ENCODE data around the gene EPHA4.

The EPHA4 gene

GRCh38 chr2:221524158-221524557, 47.9 kb downstream of the EPHA4 start:
- Histone ChIP-seq H2AK5ac (ENCODE audit: low read length, severe bottlenecking) (no peak overlapping the region), H3K4me3 (ENCODE audit: insufficient read depth in 1 of 2, low read depth in 1 of 2, low read length in 2 of 2) (no peak overlapping the region), H2BK15ac (ENCODE audit: low read depth, poor library complexity, severe bottlenecking) (no peak overlapping the region), H2BK12ac (ENCODE audit: low read length in 2 of 2) (no peak overlapping the region), H3K4ac (ENCODE audit: low read depth in 1 of 2, low read length in 2 of 2) (no peak overlapping the region), H3K14ac (ENCODE audit: low read length in 2 of 2) (no peak overlapping the region), H3K4me2 (ENCODE audit: low read length, poor library complexity, severe bottlenecking) (no peak overlapping the region), H4K91ac (ENCODE audit: low read length) (peak overlapping the region; percentile 52), H3K27ac (ENCODE audit: low read length, poor library complexity, severe bottlenecking) (no peak overlapping the region), H3K9me3 (ENCODE audit: control insufficient read depth, low read length) (no peaks in the 10 kb centered on the region), H3K9ac (ENCODE audit: low read length) (no peak overlapping the region), H2AFZ (ENCODE audit: low read depth, low read length) (no peak overlapping the region), H2BK5ac (ENCODE audit: low read depth, low read length, poor library complexity, severe bottlenecking) (no peak overlapping the region), H3K79me1 (replicated peaks; ENCODE audit: low read length, poor library complexity, severe bottlenecking) (peaks cover 19% of the 10 kb centered on the region), H2BK120ac (ENCODE audit: low read depth, low read length) (no peak overlapping the region), H3K4me1 (ENCODE audit: control insufficient read depth, insufficient read depth, low read depth, low read length) (peaks cover 4% of the 10 kb centered on the region), H4K8ac (ENCODE audit: low read length) (no peak overlapping the region), H3K36me3 (ENCODE audit: control insufficient read depth in 1 of 2, insufficient read depth in 2 of 2, low read depth in 1 of 2, low read length in 2 of 2) (peaks cover 6% of the 10 kb centered on the region in 2 experiments), H3K23ac (ENCODE audit: low read length in 2 of 2) (no peak overlapping the region), H3K18ac (ENCODE audit: low read depth in 1 of 2, low read length in 2 of 2) (no peak overlapping the region), H3K27me3 (ENCODE audit: control insufficient read depth in 1 of 2, insufficient read depth in 1 of 2, low read length in 2 of 2) (no peaks in the 10 kb centered on the region)
- DNase-seq = no peak
- WGBS = 82% methylated on average over 3 of the region's 6 CpGs

GRCh38 chr2:221521233-221521845, 50.8 kb downstream of the EPHA4 start:
- Histone ChIP-seq H2BK15ac (ENCODE audit: low read depth, poor library complexity, severe bottlenecking) (no peak overlapping the region), H2BK12ac (ENCODE audit: low read length in 2 of 2) (no peak overlapping the region)
- 75% methylated on average over 3 of the region's 3 CpGs for WGBS

GRCh38 chr2:221518935-221519625, 53.0 kb downstream of the EPHA4 start:
- H2AK5ac ChIP-seq (ENCODE audit: low read length, severe bottlenecking) = no peak overlapping the region
- no peak for DNase-seq
- H3K4me3 ChIP-seq (ENCODE audit: insufficient read depth in 1 of 2, low read depth in 1 of 2, low read length in 2 of 2) = no peak overlapping the region
- no peak overlapping the region for H2BK15ac ChIP-seq (ENCODE audit: low read depth, poor library complexity, severe bottlenecking)
- no peak overlapping the region for H3K27ac ChIP-seq (ENCODE audit: low read length, poor library complexity, severe bottlenecking)
- no peak overlapping the region for H3K9ac ChIP-seq (ENCODE audit: low read length)
- no peaks in the 10 kb centered on the region for H3K9me3 ChIP-seq (ENCODE audit: control insufficient read depth, low read length)
- no peak overlapping the region for H2BK12ac ChIP-seq (ENCODE audit: low read length in 2 of 2)
- 90% methylated on average over 6 of the region's 7 CpGs for WGBS
- H3K79me1 ChIP-seq (replicated peaks; ENCODE audit: low read length, poor library complexity, severe bottlenecking) = peaks cover 29% of the 10 kb centered on the region
- peaks cover 3 to 6% of the 10 kb centered on the region in 2 experiments for H3K36me3 ChIP-seq (ENCODE audit: control insufficient read depth in 1 of 2, insufficient read depth in 2 of 2, low read depth in 1 of 2, low read length in 2 of 2)
- no peak overlapping the region for H2BK120ac ChIP-seq (ENCODE audit: low read depth, low read length)
- no peaks in the 10 kb centered on the region for H3K27me3 ChIP-seq (ENCODE audit: control insufficient read depth in 1 of 2, insufficient read depth in 1 of 2, low read length in 2 of 2)
- H3K14ac ChIP-seq (ENCODE audit: low read length in 2 of 2) = no peak overlapping the region
- no peak overlapping the region for H3K4me2 ChIP-seq (ENCODE audit: low read length, poor library complexity, severe bottlenecking)
- H2AFZ ChIP-seq (ENCODE audit: low read depth, low read length) = no peak overlapping the region
- H4K8ac ChIP-seq (ENCODE audit: low read length) = no peak overlapping the region
- H3K18ac ChIP-seq (ENCODE audit: low read depth in 1 of 2, low read length in 2 of 2) = no peak overlapping the region
- H4K91ac ChIP-seq (ENCODE audit: low read length) = no peak overlapping the region
- no peak overlapping the region for H2BK5ac ChIP-seq (ENCODE audit: low read depth, low read length, poor library complexity, severe bottlenecking)
- H3K23ac ChIP-seq (ENCODE audit: low read length in 2 of 2) = no peak overlapping the region
- no peak overlapping the region for H3K4ac ChIP-seq (ENCODE audit: low read depth in 1 of 2, low read length in 2 of 2)
- H3K4me1 ChIP-seq (ENCODE audit: control insufficient read depth, insufficient read depth, low read depth, low read length) = peaks cover 3% of the 10 kb centered on the region

More at GRCh38 chr2:221521233-221521845, 50.8 kb downstream of the EPHA4 start:
- no peak overlapping the region for H2AFZ ChIP-seq (ENCODE audit: low read depth, low read length)
- H3K14ac ChIP-seq (ENCODE audit: low read length in 2 of 2) = no peak overlapping the region
- H4K8ac ChIP-seq (ENCODE audit: low read length) = no peak overlapping the region
- no peaks in the 10 kb centered on the region for H3K9me3 ChIP-seq (ENCODE audit: control insufficient read depth, low read length)
- H3K27me3 ChIP-seq (ENCODE audit: control insufficient read depth in 1 of 2, insufficient read depth in 1 of 2, low read length in 2 of 2) = no peaks in the 10 kb centered on the region
- H3K4me3 ChIP-seq (ENCODE audit: insufficient read depth in 1 of 2, low read depth in 1 of 2, low read length in 2 of 2) = no peak overlapping the region
- H2AK5ac ChIP-seq (ENCODE audit: low read length, severe bottlenecking) = no peak overlapping the region
- H3K36me3 ChIP-seq (ENCODE audit: control insufficient read depth in 1 of 2, insufficient read depth in 2 of 2, low read depth in 1 of 2, low read length in 2 of 2) = peaks cover 6% of the 10 kb centered on the region in 2 experiments
- H3K9ac ChIP-seq (ENCODE audit: low read length) = no peak overlapping the region
- peaks cover 3% of the 10 kb centered on the region for H3K4me1 ChIP-seq (ENCODE audit: control insufficient read depth, insufficient read depth, low read depth, low read length)
- H3K79me1 ChIP-seq (replicated peaks; ENCODE audit: low read length, poor library complexity, severe bottlenecking) = peaks cover 26% of the 10 kb centered on the region
- H2BK5ac ChIP-seq (ENCODE audit: low read depth, low read length, poor library complexity, severe bottlenecking) = no peak overlapping the region
- no peak overlapping the region for H3K23ac ChIP-seq (ENCODE audit: low read length in 2 of 2)
- H4K91ac ChIP-seq (ENCODE audit: low read length) = no peak overlapping the region
- H3K18ac ChIP-seq (ENCODE audit: low read depth in 1 of 2, low read length in 2 of 2) = no peak overlapping the region
- H3K4ac ChIP-seq (ENCODE audit: low read depth in 1 of 2, low read length in 2 of 2) = no peak overlapping the region
- H3K27ac ChIP-seq (ENCODE audit: low read length, poor library complexity, severe bottlenecking) = no peak overlapping the region
- no peak overlapping the region for H2BK120ac ChIP-seq (ENCODE audit: low read depth, low read length)
- DNase-seq = no peak
- H3K4me2 ChIP-seq (ENCODE audit: low read length, poor library complexity, severe bottlenecking) = no peak overlapping the region

- H3K4me2 ChIP-seq (ENCODE audit: low read length, poor library complexity, severe bottlenecking) = no peak overlapping the region
- H3K4me3 ChIP-seq (ENCODE audit: insufficient read depth in 1 of 2, low read depth in 1 of 2, low read length in 2 of 2) = peak overlapping the region in 1 of 2 experiments; percentile 5
- H3K27me3 ChIP-seq (ENCODE audit: control insufficient read depth in 1 of 2, insufficient read depth in 1 of 2, low read length in 2 of 2) = no peaks in the 10 kb centered on the region
- H3K9me3 ChIP-seq (ENCODE audit: control insufficient read depth, low read length) = no peaks in the 10 kb centered on the region
- H2BK120ac ChIP-seq (ENCODE audit: low read depth, low read length) = no peak overlapping the region
- H2BK5ac ChIP-seq (ENCODE audit: low read depth, low read length, poor library complexity, severe bottlenecking) = no peak overlapping the region
- H3K79me1 ChIP-seq (replicated peaks; ENCODE audit: low read length, poor library complexity, severe bottlenecking) = peaks cover 25% of the 10 kb centered on the region
- H3K4me1 ChIP-seq (ENCODE audit: control insufficient read depth, insufficient read depth, low read depth, low read length) = peaks cover 3% of the 10 kb centered on the region
- H4K8ac ChIP-seq (ENCODE audit: low read length) = no peak overlapping the region
- no peak overlapping the region for H3K4ac ChIP-seq (ENCODE audit: low read depth in 1 of 2, low read length in 2 of 2)
- peak; percentile 92 for DNase-seq
- peak overlapping the region in 1 of 2 experiments; percentile 2 for H2BK12ac ChIP-seq (ENCODE audit: low read length in 2 of 2)
- H3K9ac ChIP-seq (ENCODE audit: low read length) = no peak overlapping the region
- no peak overlapping the region for H2BK15ac ChIP-seq (ENCODE audit: low read depth, poor library complexity, severe bottlenecking)
- H2AFZ ChIP-seq (ENCODE audit: low read depth, low read length) = no peak overlapping the region
- H3K27ac ChIP-seq (ENCODE audit: low read length, poor library complexity, severe bottlenecking) = no peak overlapping the region
- peak overlapping the region; percentile 43 for H2AK5ac ChIP-seq (ENCODE audit: low read length, severe bottlenecking)
- H4K91ac ChIP-seq (ENCODE audit: low read length) = no peak overlapping the region
- no peak overlapping the region for H3K14ac ChIP-seq (ENCODE audit: low read length in 2 of 2)
- 30% methylated on average over 5 of the region's 7 CpGs for WGBS
- peak overlapping the region in 1 of 2 experiments; percentile 45 for H3K18ac ChIP-seq (ENCODE audit: low read depth in 1 of 2, low read length in 2 of 2)
- peaks cover 0 to under 1% of the 10 kb centered on the region in 2 experiments for H3K36me3 ChIP-seq (ENCODE audit: control insufficient read depth in 1 of 2, insufficient read depth in 2 of 2, low read depth in 1 of 2, low read length in 2 of 2)
- no peak overlapping the region for H3K23ac ChIP-seq (ENCODE audit: low read length in 2 of 2)
Measured at GRCh38 chr2:221518201-221518934, 53.7 kb downstream of the EPHA4 start.
